Gastroesophageal sphincter (tissue), 3 donors: ENCODE measurements around the gene CYP2C18.

ENCODE experiments used
- CTCF ChIP-seq, 4 experiments: fragments of 200-600 bp in 2 of 4; fragments of 450-650 bp in 2 of 4; sonication (generic) in 1 of 4; IDR thresholded peaks; one replicate each; pipeline ENCODE4 v1.5.1; 2017 to 2019; ENCODE audit warnings: antibody characterized with exemption in 4 of 4, mild to moderate bottlenecking in 2 of 4, moderate library complexity in 2 of 4
- EP300 ChIP-seq: sonication (generic); formaldehyde crosslinking; IDR thresholded peaks from one replicate; pipeline ENCODE4 v1.6.1; 2017; ENCODE audit warnings: antibody characterized with exemption, mild to moderate bottlenecking
- POLR2A ChIP-seq, 2 donors: fragments of 450-650 bp; IDR thresholded peaks; one replicate each; pipeline ENCODE4 v1.6.1; 2017; ENCODE audit warnings: antibody characterized with exemption in 2 of 2, mild to moderate bottlenecking in 2 of 2, moderate library complexity in 1 of 2
- POLR2AphosphoS5 ChIP-seq: sonication (generic); formaldehyde crosslinking; IDR thresholded peaks from one replicate; pipeline ENCODE4 v1.6.1; 2017; ENCODE audit warnings: antibody characterized with exemption

GRCh38 chr10:94673614-94674321, 9.8 kb upstream of the CYP2C18 start:
- TF ChIP-seq CTCF (IDR thresholded peaks at IDR 0.05), result no peak
- no peak for TF ChIP-seq POLR2AphosphoS5
- no peak for TF ChIP-seq POLR2A (IDR thresholded peaks at IDR 0.05)
- no peak for TF ChIP-seq EP300
